HG03520 (cell line): Measurements from ENCODE around the gene FAM216A.

ENCODE experiments used
- ATAC-seq: cut with Tn5 transposase; IDR thresholded peaks from one replicate; pipeline ENCODE4 v1.9.1; 2021; ENCODE audit warnings: mild to moderate bottlenecking, moderate library complexity; ENCODE audit not compliant: unreplicated experiment

The FAM216A gene

GRCh38 chr12:110537605-110538409, 69.2 kb downstream of the FAM216A start:
- no peak for ATAC-seq

GRCh38 chr12:110538869-110539622, 70.4 kb downstream of the FAM216A start:
- no peak for ATAC-seq
